ENCODE data around the gene MGST1. TPM values are rescaled to one million over a fixed set of nuclear protein-coding genes. Genes with fewer than 3 reads are reported as not detected.
"Not testable (repeated sequence)": the region's sequence is repeated elsewhere in the genome, so short reads cannot be mapped to it uniquely, and the experiment has no call there.

MGST1 gene
- total RNA-seq, 1 donor from 2014 or later: 1.4 TPM

- intact Hi-C loops (cut with micrococcal nuclease): no loop called here
Observed at GRCh38 chr12:16350682-16351081, 3.2 kb downstream of the MGST1 start.

GRCh38 chr12:16352481-16352880 is 5.0 kb downstream of the MGST1 start:
- intact Hi-C loops (cut with micrococcal nuclease): no loop called here

- intact Hi-C loops (cut with micrococcal nuclease): no loop called here
Observed at GRCh38 chr12:16358878-16359277, 11.4 kb downstream of the MGST1 start.

- intact Hi-C loops (cut with micrococcal nuclease): loop anchor here (5.0 kb wide), 1 partner anchor 283 kb away; no protein-coding TSS in a partner anchor
Observed at GRCh38 chr12:16359512-16360491, 12.4 kb downstream of the MGST1 start.

GRCh38 chr12:16361142-16361783 is 13.8 kb downstream of the MGST1 start:
- intact Hi-C loops (cut with micrococcal nuclease): loop anchor here (5.0 kb wide), 1 partner anchor 284 kb away; no protein-coding TSS in a partner anchor

- intact Hi-C loops (cut with micrococcal nuclease): loop anchor here (5.0 kb wide), 1 partner anchor 285 kb away; no protein-coding TSS in a partner anchor
Observed at GRCh38 chr12:16362550-16362949, 15.1 kb downstream of the MGST1 start.

- intact Hi-C loops (cut with micrococcal nuclease): no loop called here
Observed at GRCh38 chr12:16369156-16369555, 21.7 kb downstream of the MGST1 start.

GRCh38 chr12:16370096-16370495 is 22.7 kb downstream of the MGST1 start:
- intact Hi-C loops (cut with micrococcal nuclease): no loop called here

- intact Hi-C loops (cut with micrococcal nuclease): not testable (repeated sequence)
Observed at GRCh38 chr12:16382652-16383312, 35.3 kb downstream of the MGST1 start.

- intact Hi-C loops (cut with micrococcal nuclease): no loop called here
Observed at GRCh38 chr12:16384732-16385131, 37.3 kb downstream of the MGST1 start.

- intact Hi-C loops (cut with micrococcal nuclease): no loop called here
Observed at GRCh38 chr12:16385782-16386646, 38.6 kb downstream of the MGST1 start.

- intact Hi-C loops (cut with micrococcal nuclease): no loop called here
Observed at GRCh38 chr12:16387919-16388318, 40.5 kb downstream of the MGST1 start.

GRCh38 chr12:16389594-16389993 is 42.1 kb downstream of the MGST1 start:
- intact Hi-C loops (cut with micrococcal nuclease): no loop called here

GRCh38 chr12:16392846-16393535 is 45.5 kb downstream of the MGST1 start:
- intact Hi-C loops (cut with micrococcal nuclease): no loop called here

GRCh38 chr12:16399101-16399500 is 51.7 kb downstream of the MGST1 start:
- intact Hi-C loops (cut with micrococcal nuclease): no loop called here

GRCh38 chr12:16401835-16402234 is 54.4 kb downstream of the MGST1 start:
- intact Hi-C loops (cut with micrococcal nuclease): not testable (repeated sequence)

GRCh38 chr12:16407346-16407745 is 59.9 kb downstream of the MGST1 start:
- intact Hi-C loops (cut with micrococcal nuclease): no loop called here

Measured in T-helper 2 cell treated with Interferon-gamma antibody and Interleukin-4, amounts not matched to agents 100 ng/mL and 5 ng/mL, for 36 hours (primary cell).